HK-2 (cell line): Measurements from ENCODE around the gene SUGCT.

Experiments used
- DNase-seq: peaks from one replicate; pipeline ENCODE4 v3.0.0-alpha.2; 2018; ENCODE audit not compliant: unreplicated experiment

Gene SUGCT

DNA sequence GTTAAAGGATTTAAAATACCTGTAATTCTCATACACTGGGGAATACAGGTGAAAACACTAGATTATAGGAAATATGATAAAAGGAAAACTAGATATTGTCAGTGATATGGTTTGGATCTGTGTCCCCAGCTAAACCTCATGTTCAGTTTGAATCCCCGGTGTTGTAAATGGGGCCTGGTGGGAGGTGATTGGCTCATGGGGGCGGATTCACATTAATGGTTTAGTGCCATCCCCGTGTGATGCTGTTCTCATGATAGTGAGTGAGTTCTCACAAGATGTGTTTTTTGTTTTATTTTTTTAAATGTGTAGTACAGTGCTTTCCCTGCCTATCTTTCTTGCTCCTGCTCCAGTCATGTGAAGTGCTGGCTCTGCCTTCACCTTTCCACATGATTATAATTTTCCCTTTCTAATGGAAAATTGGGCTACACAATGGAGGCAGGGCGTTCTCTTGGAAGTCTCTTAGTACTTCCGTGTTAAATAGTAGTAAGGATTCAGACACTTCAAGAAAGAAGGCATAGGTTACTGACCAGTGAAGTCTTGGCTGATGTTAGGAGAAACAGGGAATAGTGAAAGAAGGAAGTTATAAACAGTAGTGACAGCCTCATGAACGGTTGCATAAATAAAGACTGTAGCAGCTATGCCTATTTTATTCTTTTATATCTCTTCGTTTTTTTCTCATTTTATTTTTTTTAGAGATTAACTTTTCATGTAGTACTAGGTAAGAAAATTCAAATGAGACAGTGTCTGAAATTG, 386.4 kb downstream of the SUGCT start:
- DNase-seq, result no peak

DNA sequence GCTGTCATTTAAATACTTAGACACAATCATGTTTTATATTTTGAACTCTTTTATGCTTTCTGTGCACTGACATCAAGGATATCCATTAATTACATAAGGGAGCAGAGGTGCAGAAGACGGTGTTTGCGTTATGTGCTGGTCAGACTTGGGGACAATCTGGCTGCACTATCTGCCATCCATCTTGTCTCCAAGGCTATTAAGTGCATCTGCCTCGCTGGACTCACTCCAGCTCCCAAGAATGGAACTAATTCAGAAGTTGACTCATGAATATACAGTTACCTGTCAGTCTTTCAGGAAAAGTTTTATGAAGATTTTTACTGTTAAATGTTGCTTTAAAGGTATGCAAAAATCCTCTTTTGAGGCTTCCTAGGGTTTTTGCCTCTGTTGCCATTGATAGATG, 391.0 kb downstream of the SUGCT start:
- DNase-seq, result no peak

DNA sequence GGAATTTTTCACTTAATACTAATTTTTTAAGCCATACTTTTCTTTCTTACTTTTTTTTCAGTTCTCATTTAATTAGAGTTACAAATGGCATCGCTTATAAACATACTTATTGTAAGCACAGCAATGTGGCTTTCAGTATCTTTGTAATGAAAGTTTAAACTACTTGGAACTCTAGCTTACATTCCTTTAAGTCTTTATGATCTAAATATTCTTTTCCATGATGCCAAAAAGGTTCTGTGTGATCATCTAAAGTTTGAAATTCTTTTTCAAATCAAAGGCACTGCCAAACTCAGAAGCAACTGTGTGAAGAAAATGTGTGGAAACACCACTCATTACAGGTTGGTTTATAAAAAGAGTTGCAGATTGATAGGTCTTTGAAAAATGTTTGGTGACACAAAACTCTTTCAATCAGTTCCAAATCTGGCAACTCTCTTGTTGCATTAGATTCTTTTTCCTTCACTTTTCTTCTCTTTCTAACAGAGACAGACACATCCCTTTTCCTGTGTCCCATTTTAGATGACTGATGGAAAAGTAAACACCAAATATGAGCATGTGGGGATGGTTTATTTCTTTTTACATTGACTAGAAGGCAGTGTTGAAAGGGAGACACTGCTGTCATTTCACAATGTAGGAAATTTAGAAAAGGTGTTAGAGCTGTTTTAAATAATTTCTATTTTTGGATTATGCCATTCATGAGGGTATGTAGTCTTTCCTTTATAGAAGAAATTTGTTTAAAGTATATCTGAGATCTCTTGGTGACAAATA, 392.3 kb downstream of the SUGCT start:
- no peak for DNase-seq

- no peak for DNase-seq
Observed at GRCh38 chr7:40527723-40528122, 392.9 kb downstream of the SUGCT start.

- no peak for DNase-seq
Observed at GRCh38 chr7:40530292-40530691, 395.5 kb downstream of the SUGCT start.

DNA sequence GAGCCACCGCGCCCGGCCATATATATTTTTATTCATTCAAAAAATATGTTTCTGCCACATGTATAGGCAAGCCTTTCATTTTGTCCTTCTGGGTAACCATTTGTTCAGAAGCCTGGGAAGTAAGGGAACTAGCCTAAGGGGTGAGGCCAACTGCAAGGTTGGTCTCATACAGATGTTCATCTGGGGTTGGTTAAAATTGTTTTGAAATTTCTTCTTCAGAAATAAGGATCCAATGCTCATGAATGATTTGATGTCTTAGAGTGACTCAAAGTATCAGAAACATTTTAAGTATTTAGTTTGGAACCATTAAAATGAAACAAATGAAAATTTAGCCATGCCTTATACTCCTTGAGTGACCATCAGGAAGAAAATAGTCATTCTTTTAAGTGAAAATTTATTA, 397.2 kb downstream of the SUGCT start:
- DNase-seq, result no peak

DNA sequence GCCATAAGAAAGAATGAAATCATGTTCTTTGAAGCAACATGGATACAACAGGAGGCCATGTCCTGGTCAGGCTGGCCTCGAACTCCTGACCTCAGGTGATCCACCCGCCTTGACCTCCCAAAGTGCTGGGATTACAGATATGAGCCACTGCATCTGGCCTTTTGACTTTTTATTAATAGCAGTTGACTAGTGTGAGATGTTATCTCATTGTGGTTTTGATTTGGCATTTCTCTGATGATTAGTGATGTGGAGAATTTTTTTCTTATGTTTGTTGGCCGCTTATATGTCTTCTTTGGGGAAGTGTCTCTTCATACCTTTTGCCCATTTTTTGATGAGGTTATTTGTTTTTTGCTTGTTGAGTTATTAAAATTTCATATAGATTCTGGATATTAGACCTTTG, 400.9 kb downstream of the SUGCT start:
- no peak for DNase-seq

GRCh38 chr7:40536421-40536820, 401.6 kb downstream of the SUGCT start:
- DNase-seq, result no peak

GRCh38 chr7:40538281-40538680, 403.5 kb downstream of the SUGCT start:
- DNase-seq, result no peak

DNA sequence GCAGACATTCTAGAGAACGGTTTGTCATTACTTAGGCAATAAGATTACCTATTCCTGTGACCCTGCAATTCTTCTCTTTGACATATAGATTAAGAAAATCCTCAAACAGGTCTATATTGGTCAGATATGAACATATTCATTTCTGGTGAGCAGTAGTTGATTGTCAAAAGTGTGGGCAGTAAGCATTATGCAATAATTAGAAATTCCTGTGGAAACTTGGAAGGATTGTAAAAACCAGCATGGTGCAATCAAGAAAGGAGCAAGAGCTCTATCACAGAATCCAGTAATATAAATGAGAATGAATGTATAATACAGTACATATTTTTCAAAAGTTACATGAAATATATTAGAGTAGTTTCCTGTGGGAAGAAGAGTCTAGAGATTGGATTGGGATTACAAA, 406.5 kb downstream of the SUGCT start:
- DNase-seq, result no peak

DNA sequence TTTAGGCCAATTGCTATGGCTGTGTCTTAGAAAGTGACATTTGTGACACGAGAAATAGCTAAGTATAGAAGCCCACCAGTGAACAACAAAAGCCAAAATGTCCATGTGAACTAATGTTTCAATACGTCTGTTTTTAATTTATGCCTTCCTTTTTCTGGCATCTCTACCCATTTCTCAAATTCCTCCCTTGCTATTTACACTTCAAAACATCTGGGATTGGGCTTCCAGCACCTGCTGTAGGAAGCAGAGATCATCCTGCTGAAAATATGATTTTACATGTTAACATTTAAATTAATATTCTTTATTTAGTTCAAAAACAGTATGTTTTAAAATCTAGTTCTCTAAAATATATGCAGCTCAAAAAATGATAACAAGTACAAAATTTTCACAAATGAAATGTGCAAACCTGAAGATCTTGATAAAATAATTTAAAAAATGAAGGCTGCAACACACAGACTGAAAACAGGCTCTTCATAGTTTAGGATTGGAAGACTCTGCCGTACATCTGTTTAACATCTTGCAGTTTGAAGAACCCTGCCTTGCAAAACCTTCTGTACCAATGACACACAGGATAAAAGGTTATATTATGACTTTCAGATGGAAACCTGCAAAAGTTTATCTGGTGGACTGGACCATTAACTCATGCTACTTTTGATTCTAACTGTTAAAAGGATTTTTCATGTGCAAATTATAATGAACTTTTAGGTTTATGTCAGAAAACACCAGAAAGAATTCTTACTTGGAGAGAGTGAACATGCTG, 408.4 kb downstream of the SUGCT start:
- no peak for DNase-seq

DNA sequence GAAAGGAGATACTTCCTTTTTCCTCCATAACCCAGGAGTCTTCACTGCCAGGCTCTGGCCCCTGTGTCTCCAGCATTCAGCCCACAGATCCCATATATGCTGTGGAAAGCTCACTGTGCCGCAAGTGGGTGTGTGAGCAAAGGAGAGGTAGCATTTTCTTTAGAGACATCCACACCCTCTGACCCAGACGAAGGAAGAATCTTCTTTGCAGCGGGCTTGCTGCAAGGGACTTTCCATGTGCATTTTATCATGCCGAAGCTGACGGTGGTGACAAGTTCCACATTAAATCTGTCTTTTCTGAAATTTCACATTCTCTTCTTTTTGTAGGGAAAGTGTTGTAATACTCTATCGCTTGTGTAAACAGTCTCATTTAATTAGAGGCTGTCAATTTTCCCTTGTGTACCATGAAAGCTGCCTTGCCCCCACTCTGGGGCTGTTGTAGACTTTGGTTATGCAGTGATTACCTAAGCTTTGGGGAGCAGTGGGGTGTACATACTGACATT, 409.5 kb downstream of the SUGCT start:
- DNase-seq, result no peak

DNA sequence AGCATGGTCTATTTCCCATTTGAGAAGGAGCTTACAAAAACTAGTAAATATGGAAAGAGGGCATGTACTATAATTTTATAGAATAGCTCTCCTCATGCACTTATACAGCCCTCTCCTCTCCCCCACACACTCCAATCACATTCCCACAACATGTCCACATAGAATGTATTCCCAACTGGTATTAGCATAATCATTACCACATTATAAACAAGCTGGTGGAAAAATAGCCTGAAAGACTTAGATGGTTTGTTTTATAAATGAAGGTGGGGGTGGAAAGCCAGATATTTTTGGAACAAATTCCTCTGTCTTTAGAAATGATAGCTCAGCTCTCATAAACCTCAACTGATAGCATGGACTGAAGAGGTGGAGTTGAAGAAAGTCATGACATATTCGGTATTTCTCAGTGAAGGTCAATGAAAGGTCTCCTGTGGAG, 410.1 kb downstream of the SUGCT start:
- no peak for DNase-seq

DNA sequence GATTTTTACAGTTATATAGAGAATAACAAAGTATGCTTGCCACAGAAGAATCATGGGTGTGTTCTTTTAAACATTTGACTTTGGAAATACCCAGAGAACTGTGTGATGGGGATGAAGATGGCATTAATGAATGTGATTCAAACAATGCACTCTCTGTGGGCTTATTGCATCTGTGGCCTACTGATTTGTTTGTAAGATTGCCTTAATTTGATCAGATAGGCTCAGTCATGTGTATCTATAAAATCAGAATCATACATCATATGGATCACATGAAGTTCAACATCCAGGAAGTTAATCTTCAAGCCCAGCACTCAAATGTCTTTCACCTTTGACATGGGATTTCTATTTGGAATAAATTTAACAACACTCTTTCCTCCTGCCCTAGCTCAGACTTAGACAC, 410.9 kb downstream of the SUGCT start:
- no peak for DNase-seq

- DNase-seq, result no peak
Observed at GRCh38 chr7:40546616-40547501, 412.1 kb downstream of the SUGCT start.

- no peak for DNase-seq
Observed at GRCh38 chr7:40549372-40550039, 414.7 kb downstream of the SUGCT start.

- no peak for DNase-seq
Observed at GRCh38 chr7:40551685-40552576, 417.1 kb downstream of the SUGCT start.

GRCh38 chr7:40560672-40561071, 425.9 kb downstream of the SUGCT start:
- DNase-seq, result no peak

DNA sequence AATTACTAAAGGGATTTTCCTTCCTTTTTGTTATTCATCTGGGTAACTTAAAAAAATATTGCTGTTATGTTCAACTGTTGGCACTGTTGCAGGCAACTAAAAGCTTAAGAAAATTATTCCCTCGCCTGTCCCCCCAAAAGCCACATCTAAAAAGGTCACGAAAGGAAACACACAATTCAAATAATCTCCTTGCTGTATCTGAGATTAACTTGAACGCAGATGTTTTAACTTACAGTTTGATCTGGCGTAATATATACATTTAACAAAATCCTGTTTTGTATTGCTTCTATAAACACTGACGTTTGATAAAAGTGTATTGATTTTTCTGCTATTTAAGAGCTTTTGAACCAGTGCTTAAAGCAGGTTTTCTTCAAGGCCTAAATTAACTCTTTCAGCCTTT, 432.1 kb downstream of the SUGCT start:
- no peak for DNase-seq

DNA sequence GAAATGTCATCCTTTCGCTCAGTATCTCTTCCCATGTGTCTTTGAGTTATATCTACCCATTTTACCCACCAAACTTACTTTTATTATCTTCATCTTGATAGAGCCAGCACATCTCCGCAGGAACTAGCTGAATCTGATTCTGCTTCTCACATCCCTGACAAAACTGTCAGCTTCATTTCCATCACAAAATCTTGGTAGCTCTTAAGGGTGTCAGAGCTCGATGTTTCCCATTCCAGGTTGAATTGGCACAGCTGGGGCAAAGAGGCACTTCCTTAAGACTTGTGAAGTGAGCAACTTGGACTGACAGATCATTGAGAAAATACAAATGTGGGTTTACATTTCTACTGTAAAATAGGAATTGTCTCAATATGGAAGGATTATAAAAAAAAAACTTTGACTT, 434.5 kb downstream of the SUGCT start:
- no peak for DNase-seq
